ENCODE data around the gene CCDC88B. TPM values are rescaled to one million over a fixed set of nuclear protein-coding genes. Genes with fewer than 3 reads are reported as not detected.

CCDC88B gene
- total and polyA plus RNA-seq, 9 of the 15 experiments (the other 6 are each of a cell fraction or from before 2014, with no cell fraction given) = 0.13 to 18.1 (median 7.9) TPM

GRCh38 chr11:64368673-64369074 is 28.7 kb downstream of the CCDC88B start:
- H3K9me1 ChIP-seq (ENCODE audit: control insufficient read depth, insufficient read depth, low read length) = no peaks in the 10 kb centered on the region
- peaks cover 0 to 26% of the 10 kb centered on the region in 2 experiments; a peak in 2 of 5 replicates for H3K4me1 ChIP-seq (replicated peaks in 1 of 2; ENCODE audit: control insufficient read depth in 2 of 2, insufficient read depth in 2 of 2, low read length in 2 of 2)
- CTCF ChIA-PET (ENCODE audit: low intra/inter-chr PET ratio) = no interaction called here
- no peaks in the 10 kb centered on the region for H3K27me3 ChIP-seq (ENCODE audit: control insufficient read depth in 2 of 2, insufficient read depth in 2 of 2, low read length in 2 of 2)
- FAIRE-seq (no peak), DNase-seq (ENCODE audit: extremely low read depth in 1 of 4, low spot score in 3 of 4) (no peak), ATAC-seq (no peak)
- TF ChIP-seq TEAD2 (tag; IDR thresholded peaks at IDR 0.05) = no peak
- TF ChIP-seq KLF10 (CRISPR knock-in tag; IDR thresholded peaks at IDR 0.05) = no peak
- no peak for TF ChIP-seq RBM22 (IDR thresholded peaks at IDR 0.05; ENCODE audit: low read depth, low read length, poor library complexity, severe bottlenecking)
- TF ChIP-seq FOXO4 (CRISPR knock-in tag; IDR thresholded peaks at IDR 0.05) = no peak
- no peak for TF ChIP-seq E2F3 (CRISPR knock-in tag; IDR thresholded peaks at IDR 0.05)
- TF ChIP-seq DDX20 (tag; IDR thresholded peaks at IDR 0.05; ENCODE audit: low read depth) = no peak
- TF ChIP-seq SMARCE1 (IDR thresholded peaks at IDR 0.05) = no peak
- no peak for TF ChIP-seq EP300 (IDR thresholded peaks at IDR 0.05; ENCODE audit: low read length)
- no TSS peak for BruUV-seq (replicated peaks)
- H3K27ac ChIP-seq (ENCODE audit: extremely low read depth, low read depth, low read length) = no peak overlapping the region
- no peak overlapping the region for H3K4me3 ChIP-seq
- H4K20me1 ChIP-seq (replicated peaks; ENCODE audit: control insufficient read depth, insufficient read depth, low read length) = no peaks in the 10 kb centered on the region
- POLR2A ChIA-PET = no interaction called here
- WGBS (ENCODE audit: insufficient coverage, low coverage, missing lambda C conversion rate) = 98% methylated on average over 9 of the region's 28 CpGs
- in situ Hi-C loops (cut with MboI) (no loop called here), intact Hi-C loops (cut with micrococcal nuclease) (no loop called here)
- H3K9ac ChIP-seq (ENCODE audit: insufficient read depth in 1 of 2, low read depth in 2 of 2, low read length in 2 of 2) = no peak overlapping the region
- H3K36me3 ChIP-seq (ENCODE audit: control insufficient read depth, insufficient read depth, low read length) = peaks cover 52% of the 10 kb centered on the region; the same call in 2 of the 3 replicates
- H3K79me2 ChIP-seq (ENCODE audit: control insufficient read depth, insufficient read depth, low read length) = no peaks in the 10 kb centered on the region
- H3K4me2 ChIP-seq (ENCODE audit: insufficient read depth, low read length) = no peak overlapping the region
- H3K9me3 ChIP-seq (replicated peaks; ENCODE audit: control insufficient read depth, insufficient read depth, low read depth, low read length) = no peaks in the 10 kb centered on the region; the same call in 1 of the 2 replicates
- no peak overlapping the region for H2AFZ ChIP-seq (ENCODE audit: low read depth, low read length)
